GM19351 (cell line): ENCODE results near the gene PCDHGB5.

Experiments
- ATAC-seq: cut with Tn5 transposase; IDR thresholded peaks from one replicate; pipeline ENCODE4 v1.9.1; 2021; ENCODE audit warnings: mild to moderate bottlenecking, moderate library complexity; ENCODE audit not compliant: unreplicated experiment

The PCDHGB5 gene

GRCh38 chr5:141397756-141398551, at the start of gene PCDHGB5:
Gene PCDHGB5, plus strand, starts transcription at chr5:141397947. Its CDS starts 181 bp downstream, at chr5:141398128.
- peak; percentile 98 for ATAC-seq

- ATAC-seq, result peak; percentile 73
These were observed 47.7 kb upstream of the PCDHGB5 start, which contains the start of gene PCDHGB1 for GRCh38 chr5:141349917-141350619. Gene PCDHGB1, plus strand, starts transcription at chr5:141350099. Its CDS starts 162 bp downstream, at chr5:141350261.

GRCh38 chr5:141351591-141351990, 46.2 kb upstream of the PCDHGB5 start:
- no peak for ATAC-seq

- ATAC-seq, result no peak
These were observed 42.8 kb upstream of the PCDHGB5 start, which contains the start of gene PCDHGA4 for GRCh38 chr5:141354900-141355469. Gene PCDHGA4, plus strand, starts transcription at chr5:141355021. Its CDS starts 87 bp downstream, at chr5:141355108.

GRCh38 chr5:141355641-141356040, 42.1 kb upstream of the PCDHGB5 start:
- no peak for ATAC-seq

GRCh38 chr5:141356133-141356532, 41.6 kb upstream of the PCDHGB5 start:
- ATAC-seq, result no peak

GRCh38 chr5:141356950-141357349, 40.8 kb upstream of the PCDHGB5 start:
- ATAC-seq, result no peak

- peak; percentile 81 for ATAC-seq
These were observed 37.8 kb upstream of the PCDHGB5 start, which contains the start of gene PCDHGB2 for GRCh38 chr5:141359790-141360426. Gene PCDHGB2, plus strand, starts transcription at chr5:141359994. Its CDS starts 142 bp downstream, at chr5:141360136.

- no peak for ATAC-seq
These were observed 37.1 kb upstream of the PCDHGB5 start for GRCh38 chr5:141360685-141361084.

GRCh38 chr5:141362719-141363118, 35.0 kb upstream of the PCDHGB5 start:
- no peak for ATAC-seq

- no peak for ATAC-seq
These were observed 33.6 kb upstream of the PCDHGB5 start, which contains the start of gene PCDHGA5 for GRCh38 chr5:141363952-141364660. Gene PCDHGA5, plus strand, starts transcription at chr5:141364162. Its CDS starts 169 bp downstream, at chr5:141364331.

- no peak for ATAC-seq
These were observed 31.5 kb upstream of the PCDHGB5 start for GRCh38 chr5:141366016-141366896.

GRCh38 chr5:141369994-141370848, 27.5 kb upstream of the PCDHGB5 start, which contains the start of gene PCDHGB3:
Gene PCDHGB3, plus strand, starts transcription at chr5:141370242. Its CDS starts 153 bp downstream, at chr5:141370395.
- ATAC-seq, result peak; percentile 99

- ATAC-seq, result no peak
These were observed 25.9 kb upstream of the PCDHGB5 start for GRCh38 chr5:141371572-141372475.

- no peak for ATAC-seq
These were observed 24.0 kb upstream of the PCDHGB5 start, which contains the start of gene PCDHGA6 for GRCh38 chr5:141373673-141374317. Gene PCDHGA6, plus strand, starts transcription at chr5:141373891. Its CDS starts 193 bp downstream, at chr5:141374084.

- no peak for ATAC-seq
These were observed 23.1 kb upstream of the PCDHGB5 start for GRCh38 chr5:141374627-141375026.
